K562 (cell line): ENCODE data around the gene ADGRL3.

Experiments used
- CBX5 ChIP-seq: IDR thresholded peaks from 2 replicates; pipeline ENCODE4 v1.6.1; 2014; ENCODE audit warnings: low read depth, borderline replicate concordance
- CHD1 ChIP-seq: fragments of 200-600 bp; sonication (generic); IDR thresholded peaks from one replicate; pipeline ENCODE4 v1.6.1; 2012; ENCODE audit warnings: mild to moderate bottlenecking, moderate library complexity, low read length, inconsistent platforms
- NFIC ChIP-seq: fragments of 450-650 bp; IDR thresholded peaks from 2 replicates; pipeline ENCODE4 v1.6.1; 2017; ENCODE audit warnings: mild to moderate bottlenecking, inconsistent platforms
- PHF8 ChIP-seq: fragments of 200-600 bp; sonication (generic); IDR thresholded peaks from 2 replicates; pipeline ENCODE4 v1.6.1; 2012; ENCODE audit warnings: mixed run types, mild to moderate bottlenecking, inconsistent platforms, low read length, moderate library complexity, borderline replicate concordance
- POLR2A ChIP-seq: fragments of 450-650 bp; conservative IDR thresholded peaks from 2 replicates; pipeline ENCODE4 v1.6.1; 2016
- POLR2AphosphoS5 ChIP-seq: IDR thresholded peaks from 2 replicates; pipeline ENCODE4 v1.6.1; 2011; ENCODE audit warnings: mild to moderate bottlenecking, low read depth, low read length, moderate library complexity; ENCODE audit not compliant: control insufficient read depth, insufficient read depth
- ZBTB8A ChIP-seq: fragments of 450-650 bp; IDR thresholded peaks from 2 replicates; pipeline ENCODE4 v1.6.1; 2018; ENCODE audit warnings: mild to moderate bottlenecking, moderate library complexity; ENCODE audit not compliant: partially characterized antibody
- ZNF77 ChIP-seq: fragments of 250-450 bp; sonication (Bioruptor Pico); IDR thresholded peaks from 2 replicates; pipeline ENCODE4 v1.5.0; 2020
- TF ChIP-seq, protein P1 (sequence below): fragments of 450-650 bp; formaldehyde crosslinking; IDR thresholded peaks from 2 replicates; pipeline ENCODE4 v1.4.0; 2020; ENCODE audit warnings: mild to moderate bottlenecking, moderate library complexity
- TF ChIP-seq, protein P2 (sequence below), 3 experiments: IDR thresholded peaks in 2 of 3; conservative IDR thresholded peaks in 1 of 3; 2 replicates each; pipeline ENCODE4 v1.5.1; 2011 to 2012; ENCODE audit warnings: low read length in 3 of 3, mild to moderate bottlenecking in 3 of 3, control low read depth in 2 of 3, improper control_type of control experiment in 1 of 3, inconsistent platforms in 1 of 3, low read depth in 1 of 3, mixed read lengths in 1 of 3, moderate library complexity in 1 of 3; ENCODE audit not compliant: insufficient read depth in 2 of 3

DNA sequence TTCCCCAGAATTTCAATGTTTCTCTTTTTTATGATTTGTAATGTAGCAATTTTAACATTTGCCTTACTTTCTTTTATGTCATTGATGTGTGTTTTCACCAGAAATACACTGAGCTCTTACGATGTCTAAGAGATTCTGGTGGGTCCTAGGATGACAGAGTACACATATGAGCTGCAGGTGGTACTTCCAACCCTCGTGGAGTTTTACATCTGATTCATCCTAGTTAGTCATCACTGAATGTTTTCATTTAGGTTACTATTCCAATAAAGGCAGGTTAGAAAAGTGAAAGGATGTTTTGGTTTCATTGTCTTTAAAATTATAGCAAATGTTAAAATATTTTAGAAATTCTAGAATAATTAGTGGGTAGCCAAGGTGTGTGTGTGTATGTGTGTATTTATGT lies 605.9 kb downstream of the ADGRL3 start:
- TF ChIP-seq POLR2A: no peak
- TF ChIP-seq POLR2AphosphoS5: no peak
- no peak for TF ChIP-seq ZBTB8A
- TF ChIP-seq, protein P1, sequence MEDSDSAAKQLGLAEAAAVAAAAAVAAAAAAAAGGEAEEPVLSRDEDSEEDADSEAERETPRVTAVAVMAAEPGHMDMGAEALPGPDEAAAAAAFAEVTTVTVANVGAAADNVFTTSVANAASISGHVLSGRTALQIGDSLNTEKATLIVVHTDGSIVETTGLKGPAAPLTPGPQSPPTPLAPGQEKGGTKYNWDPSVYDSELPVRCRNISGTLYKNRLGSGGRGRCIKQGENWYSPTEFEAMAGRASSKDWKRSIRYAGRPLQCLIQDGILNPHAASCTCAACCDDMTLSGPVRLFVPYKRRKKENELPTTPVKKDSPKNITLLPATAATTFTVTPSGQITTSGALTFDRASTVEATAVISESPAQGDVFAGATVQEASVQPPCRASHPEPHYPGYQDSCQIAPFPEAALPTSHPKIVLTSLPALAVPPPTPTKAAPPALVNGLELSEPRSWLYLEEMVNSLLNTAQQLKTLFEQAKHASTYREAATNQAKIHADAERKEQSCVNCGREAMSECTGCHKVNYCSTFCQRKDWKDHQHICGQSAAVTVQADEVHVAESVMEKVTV (CRISPR knock-in tag): no peak
- TF ChIP-seq NFIC: no peak
- TF ChIP-seq, protein P2, sequence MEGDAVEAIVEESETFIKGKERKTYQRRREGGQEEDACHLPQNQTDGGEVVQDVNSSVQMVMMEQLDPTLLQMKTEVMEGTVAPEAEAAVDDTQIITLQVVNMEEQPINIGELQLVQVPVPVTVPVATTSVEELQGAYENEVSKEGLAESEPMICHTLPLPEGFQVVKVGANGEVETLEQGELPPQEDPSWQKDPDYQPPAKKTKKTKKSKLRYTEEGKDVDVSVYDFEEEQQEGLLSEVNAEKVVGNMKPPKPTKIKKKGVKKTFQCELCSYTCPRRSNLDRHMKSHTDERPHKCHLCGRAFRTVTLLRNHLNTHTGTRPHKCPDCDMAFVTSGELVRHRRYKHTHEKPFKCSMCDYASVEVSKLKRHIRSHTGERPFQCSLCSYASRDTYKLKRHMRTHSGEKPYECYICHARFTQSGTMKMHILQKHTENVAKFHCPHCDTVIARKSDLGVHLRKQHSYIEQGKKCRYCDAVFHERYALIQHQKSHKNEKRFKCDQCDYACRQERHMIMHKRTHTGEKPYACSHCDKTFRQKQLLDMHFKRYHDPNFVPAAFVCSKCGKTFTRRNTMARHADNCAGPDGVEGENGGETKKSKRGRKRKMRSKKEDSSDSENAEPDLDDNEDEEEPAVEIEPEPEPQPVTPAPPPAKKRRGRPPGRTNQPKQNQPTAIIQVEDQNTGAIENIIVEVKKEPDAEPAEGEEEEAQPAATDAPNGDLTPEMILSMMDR (IDR thresholded peaks at IDR 0.05 in 2 of 3, conservative IDR thresholded peaks at IDR 0.05 in 1 of 3; ENCODE audit: insufficient read depth in 2 of 3, low read depth in 1 of 3, low read length in 3 of 3): no peak
- TF ChIP-seq CBX5: no peak
- no peak for TF ChIP-seq ZNF77
- TF ChIP-seq CHD1: no peak
- TF ChIP-seq PHF8: no peak
